HG02884 (cell line): ENCODE data around the gene MAGEA9.
"Not testable (repeated sequence)": the region's sequence is repeated elsewhere in the genome, so short reads cannot be mapped to it uniquely, and the experiment has no call there.

Source experiments
- ATAC-seq: cut with Tn5 transposase; IDR thresholded peaks from one replicate; pipeline ENCODE4 v1.9.1; 2021; ENCODE audit warnings: mild to moderate bottlenecking, moderate library complexity; ENCODE audit not compliant: unreplicated experiment

Gene MAGEA9

GRCh38 chrX:149807747-149808458 is 26.2 kb downstream of the MAGEA9 start:
- no peak for ATAC-seq

- ATAC-seq = no peak
These were observed 36.9 kb downstream of the MAGEA9 start for GRCh38 chrX:149818652-149819051.

- no peak for ATAC-seq
These were observed 37.6 kb downstream of the MAGEA9 start for GRCh38 chrX:149819371-149819770.

GRCh38 chrX:149825424-149825823 is 43.7 kb downstream of the MAGEA9 start:
- ATAC-seq = no peak

DNA sequence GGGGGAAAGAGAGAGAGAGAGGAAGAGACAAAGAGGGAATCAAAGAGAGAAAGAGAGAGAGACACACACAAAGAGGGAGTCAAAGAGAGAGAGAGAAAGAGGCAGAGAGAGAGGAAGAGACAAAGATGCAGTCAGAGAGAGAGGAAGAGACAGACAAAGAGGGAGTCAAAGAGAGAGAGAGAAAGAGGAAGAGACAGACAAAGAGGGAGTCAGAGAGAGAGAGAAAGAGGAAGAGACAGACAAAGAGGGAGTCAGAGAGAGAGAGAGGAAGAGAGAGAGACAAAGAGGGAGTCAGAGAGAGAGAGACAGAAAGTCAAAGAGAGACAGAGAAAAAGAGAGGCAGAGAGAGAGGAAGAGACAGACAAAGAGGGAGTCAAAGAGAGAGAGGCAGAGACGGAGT is 45.5 kb downstream of the MAGEA9 start:
- no peak for ATAC-seq

DNA sequence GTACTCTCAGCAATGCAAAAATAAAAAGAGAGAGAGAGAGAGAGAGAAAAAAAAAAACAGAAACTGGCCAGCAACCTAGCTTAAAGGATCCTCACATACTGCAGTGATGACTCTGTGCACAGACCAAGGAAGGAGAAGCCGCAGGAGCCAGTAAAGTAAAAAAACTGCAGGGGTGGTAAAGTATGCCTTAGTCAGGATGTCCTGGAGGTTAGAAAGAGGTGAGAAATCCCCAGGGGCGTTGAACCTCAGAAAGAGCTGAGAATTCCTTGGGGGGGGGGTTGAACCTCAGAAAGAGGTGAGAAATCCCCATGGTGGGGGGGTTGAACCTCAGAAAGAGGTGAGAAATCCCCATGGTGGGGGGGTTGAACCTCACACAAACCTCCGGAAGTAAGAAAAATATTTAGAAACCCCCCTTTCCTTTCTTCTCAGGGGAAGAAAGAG is 48.0 kb downstream of the MAGEA9 start:
- peak; percentile 36 for ATAC-seq

DNA sequence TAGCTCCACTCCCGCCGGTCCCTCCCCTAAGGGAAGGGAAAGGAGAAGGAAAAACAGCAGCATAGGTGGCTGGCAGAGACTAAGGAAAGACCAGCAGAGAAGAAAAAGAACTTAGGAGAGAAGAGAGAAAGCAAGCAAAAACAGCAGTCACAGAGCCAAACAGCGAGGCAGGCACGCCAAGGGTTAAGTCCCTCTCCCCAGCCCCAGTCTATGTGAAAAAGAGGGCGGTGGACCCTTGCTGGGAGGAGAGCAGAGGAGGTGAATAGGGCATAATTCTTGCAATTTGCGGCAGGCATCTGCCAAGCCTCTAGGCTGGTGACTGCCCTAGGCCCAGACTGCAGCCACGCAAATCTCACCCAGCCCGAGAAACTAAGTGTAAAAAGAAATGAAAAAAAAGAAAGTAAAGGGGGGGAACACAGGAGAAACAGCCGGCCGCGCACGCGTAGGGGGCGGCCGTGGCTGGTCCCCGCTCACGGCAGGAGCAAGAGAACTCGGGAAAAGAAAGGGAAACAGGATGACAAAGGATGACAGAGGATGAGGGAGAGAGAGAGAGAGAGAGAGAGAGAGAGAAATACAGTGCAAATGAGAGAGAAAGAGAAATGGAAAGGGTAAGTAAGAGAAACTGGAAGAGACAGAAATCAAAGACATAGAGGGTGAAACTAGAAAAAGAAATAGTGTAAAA is 48.6 kb downstream of the MAGEA9 start:
- peak; percentile 45 for ATAC-seq

GRCh38 chrX:149831473-149831872 is 49.7 kb downstream of the MAGEA9 start:
- ATAC-seq = no peak

DNA sequence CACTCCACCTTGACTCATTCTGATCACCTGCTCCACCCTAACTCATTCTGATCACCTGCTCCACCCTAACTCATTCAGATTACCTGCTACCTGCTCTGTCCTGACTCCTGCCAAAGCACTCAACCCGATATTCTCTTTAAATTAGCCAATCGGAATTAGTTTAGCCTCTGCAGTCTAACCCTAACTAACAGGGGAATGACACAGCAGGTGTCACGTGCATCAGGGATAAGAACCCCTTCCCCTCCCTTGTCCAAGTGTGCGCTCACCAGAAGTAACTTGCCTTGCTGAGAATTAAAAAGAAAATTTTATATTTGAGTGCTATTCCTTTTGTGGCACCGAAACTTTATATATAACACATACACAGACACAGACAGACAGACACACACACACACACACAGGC is 55.0 kb downstream of the MAGEA9 start:
- ATAC-seq = not testable (repeated sequence)

- no peak for ATAC-seq
These were observed 55.4 kb downstream of the MAGEA9 start for GRCh38 chrX:149837167-149837566.
